ENCODE measurements around the gene CSE1L.
"Not testable (repeated sequence)": the region's sequence is repeated elsewhere in the genome, so short reads cannot be mapped to it uniquely, and the experiment has no call there.

CSE1L gene

GRCh38 chr20:49123982-49124381, 77.9 kb downstream of the CSE1L start:
- DNase-seq = no peak

GRCh38 chr20:49132995-49133478, 86.9 kb downstream of the CSE1L start:
- DNase-seq = peak; percentile 56

GRCh38 chr20:49133571-49133970, 87.5 kb downstream of the CSE1L start:
- DNase-seq = no peak

- not testable (repeated sequence) for DNase-seq
Observed at GRCh38 chr20:49134797-49135196, 88.7 kb downstream of the CSE1L start.

GRCh38 chr20:49136817-49137571, 90.9 kb downstream of the CSE1L start:
- no peak for DNase-seq

GRCh38 chr20:49138431-49138830, 92.3 kb downstream of the CSE1L start:
- no peak for DNase-seq

GRCh38 chr20:49140411-49140810, 94.3 kb downstream of the CSE1L start:
- no peak for DNase-seq

- no peak for DNase-seq
Observed at GRCh38 chr20:49140834-49141233, 94.7 kb downstream of the CSE1L start.

Measured in COR-L47 (cell line).